Measurements from ENCODE around the gene KCNH4. TPM values are rescaled to one million over a fixed set of nuclear protein-coding genes. Genes with fewer than 3 reads are reported as not detected.

The KCNH4 gene
- total and polyA plus RNA-seq, 9 of the 15 experiments (the other 6 are each of a cell fraction or from before 2014, with no cell fraction given) = 0.10 to 1.8 (median 0.50) TPM

- TF ChIP-seq ZMIZ1 (IDR thresholded peaks at IDR 0.05; ENCODE audit: low read depth in 2 of 2, low read length in 2 of 2) (0 out of 4 replicates have a peak, but pooled peaks of 1 of the 2 experiments have one; percentile 25), BACH1 (tag; IDR thresholded peaks at IDR 0.05) (no peak), POLR2G (IDR thresholded peaks at IDR 0.05; ENCODE audit: low read depth, low read length) (peak; percentile 72), WHSC1 (IDR thresholded peaks at IDR 0.05; ENCODE audit: low read length) (no peak), ZKSCAN8 (CRISPR knock-in tag; IDR thresholded peaks at IDR 0.05) (no peak), ZNF133 (CRISPR knock-in tag; IDR thresholded peaks at IDR 0.05) (no peak), ZNF165 (CRISPR knock-in tag; IDR thresholded peaks at IDR 0.05; ENCODE audit: borderline replicate concordance) (no peak), MYC (IDR thresholded peaks at IDR 0.05; ENCODE audit: low read depth, low read length) (peak; percentile 60; the same call in 1 of the 2 replicates), MYC (CRISPR knock-in tag; IDR thresholded peaks at IDR 0.05; ENCODE audit: borderline replicate concordance, low read depth) (no peak), YBX1 (IDR thresholded peaks at IDR 0.05) (no peak), CTBP1 (IDR thresholded peaks at IDR 0.05; ENCODE audit: borderline replicate concordance) (peak; percentile 64; the same call in 1 of the 2 replicates), SAFB2 (IDR thresholded peaks at IDR 0.05; ENCODE audit: borderline replicate concordance, low read depth, low read length, severe bottlenecking) (no peak)
- TF ChIP-seq, protein P1, sequence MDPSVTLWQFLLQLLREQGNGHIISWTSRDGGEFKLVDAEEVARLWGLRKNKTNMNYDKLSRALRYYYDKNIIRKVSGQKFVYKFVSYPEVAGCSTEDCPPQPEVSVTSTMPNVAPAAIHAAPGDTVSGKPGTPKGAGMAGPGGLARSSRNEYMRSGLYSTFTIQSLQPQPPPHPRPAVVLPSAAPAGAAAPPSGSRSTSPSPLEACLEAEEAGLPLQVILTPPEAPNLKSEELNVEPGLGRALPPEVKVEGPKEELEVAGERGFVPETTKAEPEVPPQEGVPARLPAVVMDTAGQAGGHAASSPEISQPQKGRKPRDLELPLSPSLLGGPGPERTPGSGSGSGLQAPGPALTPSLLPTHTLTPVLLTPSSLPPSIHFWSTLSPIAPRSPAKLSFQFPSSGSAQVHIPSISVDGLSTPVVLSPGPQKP (CRISPR knock-in tag; IDR thresholded peaks at IDR 0.05) = no peak
- TF ChIP-seq, protein P2, sequence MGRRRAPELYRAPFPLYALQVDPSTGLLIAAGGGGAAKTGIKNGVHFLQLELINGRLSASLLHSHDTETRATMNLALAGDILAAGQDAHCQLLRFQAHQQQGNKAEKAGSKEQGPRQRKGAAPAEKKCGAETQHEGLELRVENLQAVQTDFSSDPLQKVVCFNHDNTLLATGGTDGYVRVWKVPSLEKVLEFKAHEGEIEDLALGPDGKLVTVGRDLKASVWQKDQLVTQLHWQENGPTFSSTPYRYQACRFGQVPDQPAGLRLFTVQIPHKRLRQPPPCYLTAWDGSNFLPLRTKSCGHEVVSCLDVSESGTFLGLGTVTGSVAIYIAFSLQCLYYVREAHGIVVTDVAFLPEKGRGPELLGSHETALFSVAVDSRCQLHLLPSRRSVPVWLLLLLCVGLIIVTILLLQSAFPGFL (CRISPR knock-in tag; IDR thresholded peaks at IDR 0.05) = no peak
These were observed 13.3 kb upstream of the KCNH4 start, which contains the start of gene GHDC (continued) for GRCh38 chr17:42193969-42194899.

All from K562 (cell line).